NCI-H1930 (cell line): ENCODE results near the gene BRD7.

ENCODE experiments used
- DNase-seq, 2 experiments: peaks; one replicate each; lab custom pipeline; 2025; lab: John Stamatoyannopoulos, UW

Gene BRD7

DNA sequence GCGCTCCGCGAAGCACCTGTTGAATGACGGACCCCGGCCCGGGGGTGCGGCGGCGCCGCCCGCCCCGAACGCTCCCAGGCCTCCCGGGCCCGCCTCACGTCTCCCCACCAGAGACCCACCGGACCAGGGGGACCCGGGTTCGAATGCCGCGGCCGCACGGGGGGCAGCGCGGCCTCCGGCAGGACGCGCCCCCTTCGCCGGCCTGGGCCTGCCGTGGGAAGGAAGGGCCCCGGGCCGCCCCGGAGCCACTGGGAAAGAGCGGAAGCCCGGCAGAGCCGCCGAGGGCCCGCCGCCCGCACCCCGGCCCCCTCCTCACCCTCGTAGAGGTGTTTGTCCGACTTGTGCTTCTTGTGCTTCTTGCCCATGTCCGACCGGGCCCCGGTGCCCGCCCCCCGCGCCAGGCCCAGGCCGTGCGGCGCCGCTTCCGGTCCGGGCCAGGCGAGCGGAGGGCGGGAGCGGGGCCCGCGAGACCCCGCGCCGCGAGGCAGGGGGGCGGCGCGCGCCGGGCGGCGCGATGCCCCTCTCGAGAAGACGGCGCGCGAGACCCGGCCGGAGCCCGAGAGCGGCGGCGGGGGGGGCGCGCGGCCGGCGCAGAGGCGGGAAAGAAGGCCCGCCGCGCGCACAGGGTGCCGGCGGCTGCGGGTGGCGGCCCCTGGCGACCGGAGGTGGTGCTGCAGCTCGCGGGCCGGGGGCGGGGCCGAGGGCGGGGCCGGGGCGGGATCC lies at the start of gene BRD7:
Gene BRD7 (minus strand): TSS at position 579 of the 723 bp plus-strand sequence. CDS start 214 bp downstream, at position 365.
- peak; percentile 36 for DNase-seq

- DNase-seq = no peak
Measured at GRCh38 chr16:50416388-50416787, 47.6 kb upstream of the BRD7 start.

DNA sequence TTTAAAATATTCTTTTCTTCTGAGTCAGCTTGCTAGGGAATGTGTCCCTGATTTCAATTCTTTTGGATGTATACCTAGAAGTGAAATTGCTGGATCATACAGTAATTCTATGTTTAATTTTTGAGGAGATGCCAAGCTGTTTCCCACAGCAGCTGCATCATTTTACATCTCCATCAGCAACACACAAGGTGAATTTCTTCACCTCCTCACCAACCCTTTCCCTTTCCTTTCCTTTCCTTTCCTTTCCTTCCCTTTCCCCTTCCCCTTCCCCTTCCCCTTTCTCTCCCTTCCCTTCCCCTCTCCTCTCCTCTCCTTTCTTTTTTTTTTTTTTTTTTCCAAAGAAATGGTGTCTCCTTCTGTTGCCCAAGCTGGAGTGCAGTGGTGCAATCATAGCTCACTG lies 45.4 kb upstream of the BRD7 start:
- DNase-seq = no peak

- no peak for DNase-seq
Measured at GRCh38 chr16:50411034-50411433, 42.2 kb upstream of the BRD7 start.

GRCh38 chr16:50408001-50408561 lies 39.3 kb upstream of the BRD7 start:
- DNase-seq = no peak

DNA sequence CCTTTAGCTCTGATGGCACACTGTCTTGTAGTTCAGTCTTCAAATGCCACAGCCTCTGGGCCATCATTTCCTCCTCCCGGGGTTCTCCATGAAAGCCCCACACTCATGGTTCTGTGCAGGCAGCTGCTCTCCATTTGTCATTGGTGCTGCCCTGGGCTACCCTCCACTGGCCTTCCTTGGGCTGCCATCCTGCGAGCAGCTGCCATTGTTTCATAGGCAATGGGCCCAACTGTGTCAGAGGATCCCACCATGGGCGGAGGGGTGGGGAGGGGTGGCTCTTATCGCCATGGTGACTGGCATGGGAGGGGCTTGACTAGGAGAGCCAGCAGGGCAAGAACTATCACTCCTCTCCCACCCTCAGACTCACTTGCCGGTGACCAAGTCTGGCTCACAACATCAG lies 38.6 kb upstream of the BRD7 start:
- DNase-seq = no peak

DNA sequence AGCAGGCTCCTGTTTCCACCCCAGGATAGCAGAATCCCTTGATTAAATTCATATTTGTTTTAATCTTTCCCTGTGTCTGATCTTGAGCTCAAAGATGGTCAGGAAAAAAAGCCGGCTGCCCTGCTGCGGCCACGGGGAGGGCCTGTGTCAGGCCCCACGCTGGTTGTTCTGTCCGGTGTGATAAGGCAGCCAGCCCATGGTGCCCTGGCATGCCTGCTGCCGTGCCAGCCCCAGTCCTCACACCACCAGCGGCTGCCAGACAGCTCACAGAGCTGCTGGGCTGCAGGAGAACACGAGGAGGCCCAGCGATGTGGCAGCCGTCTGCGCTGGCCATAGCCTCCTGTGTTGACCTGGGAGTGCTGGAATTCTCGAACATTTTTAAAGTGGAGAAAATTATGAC lies 34.7 kb upstream of the BRD7 start:
- DNase-seq = no peak

- DNase-seq = no peak
Measured at GRCh38 chr16:50402298-50402895, 33.6 kb upstream of the BRD7 start.

DNA sequence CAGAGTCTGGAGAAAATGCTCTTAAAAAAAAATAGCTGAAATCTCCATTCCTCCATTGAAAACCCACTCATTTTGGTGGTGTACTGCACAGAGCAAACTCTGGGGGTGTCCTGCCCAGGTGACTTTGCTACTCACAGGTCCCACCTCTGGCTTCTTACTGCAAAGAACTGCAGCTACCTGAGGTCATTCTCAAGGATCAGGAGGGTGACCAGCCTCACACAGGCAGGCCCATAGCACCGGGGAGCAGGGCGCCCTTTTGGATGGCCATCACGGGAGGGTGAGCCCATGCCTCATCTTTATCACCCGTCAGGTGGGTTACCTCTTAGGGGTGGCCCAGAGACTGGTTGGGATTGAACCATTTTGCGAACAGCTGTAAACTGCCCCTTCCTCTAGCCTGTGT lies 32.6 kb upstream of the BRD7 start:
- DNase-seq = no peak

GRCh38 chr16:50400967-50401348 lies 32.2 kb upstream of the BRD7 start:
- no peak for DNase-seq

GRCh38 chr16:50400312-50400966 lies 31.7 kb upstream of the BRD7 start:
- DNase-seq = no peak

DNA sequence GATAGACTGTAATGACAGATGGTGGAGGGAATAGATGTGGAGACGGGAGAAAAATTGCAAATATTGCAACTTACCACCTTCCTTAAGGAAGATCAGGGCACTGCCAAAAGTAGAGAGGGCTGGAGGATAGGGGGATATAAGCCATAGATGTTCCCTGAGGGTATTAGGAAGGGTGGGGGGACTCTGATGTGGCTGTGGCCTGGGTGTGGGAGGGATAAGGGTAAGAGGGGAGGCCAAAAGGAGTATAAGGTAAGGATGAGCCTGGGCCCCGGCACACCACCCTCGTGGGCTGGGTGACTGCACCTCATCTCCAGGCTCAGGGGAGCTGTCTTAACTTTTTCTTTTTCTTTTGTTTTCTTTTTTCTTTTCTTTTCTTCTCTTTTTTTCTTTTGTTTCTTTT lies 30.6 kb upstream of the BRD7 start:
- no peak for DNase-seq

DNA sequence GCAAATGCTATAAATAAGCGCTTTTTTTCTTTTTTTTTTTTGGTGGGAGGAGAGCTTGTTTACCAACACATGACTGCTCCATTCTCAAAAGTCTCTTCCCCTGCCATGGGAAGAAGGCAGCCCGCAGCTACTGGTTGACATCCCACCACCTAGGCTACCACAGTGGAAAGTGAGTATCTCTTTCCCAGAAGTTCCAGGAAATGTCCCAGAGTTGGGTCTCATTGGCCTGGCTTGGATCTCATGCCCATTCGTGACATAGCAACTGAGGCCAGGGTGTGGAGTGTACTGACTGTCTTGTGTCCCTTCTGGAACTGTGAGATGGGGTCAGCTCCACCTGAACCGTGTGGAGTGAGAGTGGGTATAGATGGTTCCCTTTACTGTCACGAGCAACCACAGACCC lies 29.5 kb upstream of the BRD7 start:
- DNase-seq = no peak

DNA sequence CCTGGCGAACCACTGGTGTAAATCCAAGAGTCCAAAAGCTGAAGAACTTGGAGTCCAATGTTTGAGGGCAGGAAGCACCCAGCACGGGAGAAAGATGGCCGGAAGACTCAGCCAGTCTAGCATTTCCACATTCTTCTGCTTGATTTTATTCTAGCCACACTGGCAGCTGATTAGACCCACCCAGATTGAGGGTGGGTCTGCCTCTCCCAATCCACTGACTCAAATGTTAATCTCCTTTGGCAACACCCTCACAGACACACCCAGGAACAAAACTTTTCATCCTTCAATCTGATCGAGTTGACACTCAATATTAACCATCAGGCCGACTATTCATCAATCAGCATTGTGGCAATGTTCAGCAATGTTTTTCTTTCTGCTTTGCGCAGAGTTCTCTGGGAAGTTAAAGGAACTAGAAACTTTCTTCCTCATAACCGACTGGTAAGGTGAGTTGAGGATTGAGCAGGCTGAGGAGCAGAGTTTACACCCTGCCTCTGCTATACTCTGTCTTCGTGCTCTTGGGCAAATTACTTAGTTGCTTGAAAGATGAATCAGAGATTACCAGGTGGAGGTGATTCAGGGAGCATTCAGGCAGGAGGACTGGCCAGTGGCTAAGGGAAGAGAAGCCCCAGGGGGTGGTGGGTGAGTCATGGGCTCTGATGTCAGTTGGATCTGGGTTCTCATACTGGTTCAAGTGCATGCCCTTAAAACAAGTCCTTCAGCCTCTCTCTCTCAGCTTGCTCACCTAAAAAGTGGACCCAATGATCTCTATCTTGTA lies 28.2 kb upstream of the BRD7 start:
- no peak for DNase-seq

- DNase-seq = no peak
Measured at GRCh38 chr16:50395763-50396710, 27.2 kb upstream of the BRD7 start.

GRCh38 chr16:50393858-50394802 lies 25.3 kb upstream of the BRD7 start:
- DNase-seq = no peak

DNA sequence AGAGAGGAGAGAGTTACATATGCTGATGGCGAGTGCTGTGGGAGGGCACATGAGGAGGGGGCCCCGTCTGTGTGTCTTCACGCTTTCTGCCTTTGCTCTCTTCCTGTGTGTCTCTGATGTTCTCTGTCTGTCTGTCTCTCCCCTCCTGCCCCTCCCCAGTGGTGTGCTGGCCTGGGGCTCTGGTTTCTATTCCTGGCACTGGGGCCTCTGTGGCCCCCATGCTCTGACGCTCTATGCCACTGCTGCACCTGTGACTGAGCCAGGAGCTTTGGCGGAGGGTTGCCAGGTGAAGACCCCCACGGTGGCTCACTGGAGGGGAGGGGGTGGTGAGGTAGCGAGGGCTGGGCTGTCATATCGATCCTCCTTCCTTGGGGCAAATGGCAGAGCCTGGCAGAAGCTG lies 24.6 kb upstream of the BRD7 start:
- no peak for DNase-seq

DNA sequence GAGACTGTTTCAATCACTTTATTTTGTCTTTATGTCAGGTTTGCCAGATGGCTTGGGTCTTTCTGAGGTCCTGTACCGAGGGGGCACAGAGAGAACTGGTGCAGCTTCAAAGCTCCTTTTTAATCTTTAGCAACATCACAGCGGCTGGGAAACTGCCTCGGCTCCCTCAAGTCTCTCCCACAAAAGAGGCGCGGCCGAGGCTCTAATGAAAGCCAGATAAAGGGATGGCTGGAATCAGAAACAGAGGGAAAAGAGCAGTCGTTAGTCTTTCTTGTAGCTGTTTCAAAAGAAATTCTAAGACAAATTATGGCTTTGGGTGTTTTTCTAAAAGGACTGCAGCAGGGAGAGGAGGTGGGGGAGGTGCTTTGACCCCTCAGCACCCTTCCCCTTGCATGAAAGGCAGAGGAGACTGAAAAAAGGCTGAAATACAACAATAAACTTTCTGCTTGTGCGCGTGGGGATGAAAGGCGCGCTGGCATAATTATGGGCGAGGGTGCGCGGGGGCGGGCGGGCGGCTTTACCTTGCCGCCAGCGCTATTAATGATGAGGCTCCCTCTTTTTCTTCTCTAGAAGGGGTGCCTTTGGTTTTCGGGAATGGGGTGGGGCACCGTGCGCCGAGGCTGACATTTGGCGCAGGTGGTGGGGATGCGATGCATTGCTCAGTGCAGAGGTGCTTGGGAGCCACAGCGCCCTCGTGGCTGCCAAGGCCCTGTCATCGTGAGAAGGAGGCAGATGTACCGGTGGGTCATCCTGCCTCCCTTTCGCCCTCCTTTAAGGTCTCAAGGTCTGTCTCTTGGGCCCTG lies 22.3 kb upstream of the BRD7 start:
- DNase-seq = no peak

- DNase-seq = no peak
Measured at GRCh38 chr16:50390371-50390771, 21.6 kb upstream of the BRD7 start.
